8988T (cell line): ENCODE measurements around the gene LCOR.

Source experiments
- DNase-seq: peaks from one replicate; pipeline ENCODE4 v3.0.0; 2011

The LCOR gene

GRCh38 chr10:96988426-96988825 is 156.3 kb downstream of the LCOR start:
- no peak for DNase-seq

- DNase-seq: no peak
Observed at GRCh38 chr10:96991313-96991841, 159.3 kb downstream of the LCOR start.

GRCh38 chr10:96992721-96993120 is 160.6 kb downstream of the LCOR start:
- no peak for DNase-seq

GRCh38 chr10:96995851-96996250 is 163.8 kb downstream of the LCOR start:
- DNase-seq: no peak

GRCh38 chr10:96996275-96996965 is 164.3 kb downstream of the LCOR start:
- no peak for DNase-seq

GRCh38 chr10:96998329-96998888 is 166.3 kb downstream of the LCOR start:
- no peak for DNase-seq

GRCh38 chr10:96999337-96999736 is 167.2 kb downstream of the LCOR start:
- DNase-seq: no peak

GRCh38 chr10:96999987-97000386 is 167.9 kb downstream of the LCOR start:
- DNase-seq: no peak

- DNase-seq: no peak
Observed at GRCh38 chr10:97000487-97001182, 168.5 kb downstream of the LCOR start.

- no peak for DNase-seq
Observed at GRCh38 chr10:97001183-97001991, 169.3 kb downstream of the LCOR start.

- no peak for DNase-seq
Observed at GRCh38 chr10:97002670-97003069, 170.6 kb downstream of the LCOR start.

- no peak for DNase-seq
Observed at GRCh38 chr10:97003151-97003803, 171.2 kb downstream of the LCOR start.

- DNase-seq: no peak
Observed at GRCh38 chr10:97003804-97004201, 171.7 kb downstream of the LCOR start.

- no peak for DNase-seq
Observed at GRCh38 chr10:97004591-97004990, 172.5 kb downstream of the LCOR start.

GRCh38 chr10:97005349-97005748 is 173.3 kb downstream of the LCOR start:
- DNase-seq: no peak

GRCh38 chr10:97006364-97006763 is 174.3 kb downstream of the LCOR start:
- DNase-seq: no peak

- no peak for DNase-seq
Observed at GRCh38 chr10:97007417-97007816, 175.3 kb downstream of the LCOR start.

- DNase-seq: no peak
Observed at GRCh38 chr10:97010695-97011206, 178.7 kb downstream of the LCOR start.

- no peak for DNase-seq
Observed at GRCh38 chr10:97011397-97011796, 179.3 kb downstream of the LCOR start.

GRCh38 chr10:97012470-97012869 is 180.4 kb downstream of the LCOR start:
- no peak for DNase-seq

GRCh38 chr10:97013568-97013967 is 181.5 kb downstream of the LCOR start:
- DNase-seq: no peak

- no peak for DNase-seq
Observed at GRCh38 chr10:97013983-97014382, 181.9 kb downstream of the LCOR start.
